Measurements from ENCODE around the gene DHODH.

DNA sequence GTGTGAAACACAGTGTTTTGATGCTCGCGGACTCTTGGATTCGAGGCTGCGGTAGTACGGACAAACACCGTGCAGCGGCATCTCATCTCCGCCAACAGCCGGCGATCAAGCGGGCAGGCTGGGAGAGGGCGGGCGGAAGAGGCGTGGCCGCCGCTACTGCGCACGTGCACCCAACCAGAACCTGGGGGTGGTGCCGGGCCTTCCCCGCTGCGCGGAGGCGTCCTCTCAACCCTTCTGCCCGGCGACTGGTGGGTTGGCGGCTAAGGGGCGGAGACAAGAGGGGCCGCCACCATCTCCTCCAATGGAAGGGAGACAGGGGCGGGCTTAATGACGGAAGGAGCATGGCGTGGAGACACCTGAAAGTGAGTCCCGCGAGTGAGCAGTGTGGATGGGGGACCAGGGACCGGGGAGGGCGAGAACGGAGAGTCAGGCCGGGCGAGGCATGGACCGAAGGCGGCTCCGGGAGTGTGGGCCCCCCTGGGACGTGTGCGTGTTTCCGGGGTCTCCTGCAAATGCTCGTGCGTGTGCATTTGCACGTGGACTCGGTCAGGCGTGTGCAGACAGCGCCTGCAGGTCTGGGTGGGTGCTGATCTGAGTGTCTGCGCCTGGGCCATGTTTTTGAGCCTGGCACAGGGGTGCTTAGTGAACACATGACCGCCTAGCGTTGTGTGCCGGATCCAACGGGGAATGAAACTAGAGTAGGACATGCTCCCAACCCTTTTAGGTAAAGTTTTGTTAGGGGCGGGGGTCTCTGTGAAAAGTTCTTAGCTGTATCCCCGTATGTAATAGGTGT lies at the start of gene DHODH:
- TF ChIP-seq, protein P1, sequence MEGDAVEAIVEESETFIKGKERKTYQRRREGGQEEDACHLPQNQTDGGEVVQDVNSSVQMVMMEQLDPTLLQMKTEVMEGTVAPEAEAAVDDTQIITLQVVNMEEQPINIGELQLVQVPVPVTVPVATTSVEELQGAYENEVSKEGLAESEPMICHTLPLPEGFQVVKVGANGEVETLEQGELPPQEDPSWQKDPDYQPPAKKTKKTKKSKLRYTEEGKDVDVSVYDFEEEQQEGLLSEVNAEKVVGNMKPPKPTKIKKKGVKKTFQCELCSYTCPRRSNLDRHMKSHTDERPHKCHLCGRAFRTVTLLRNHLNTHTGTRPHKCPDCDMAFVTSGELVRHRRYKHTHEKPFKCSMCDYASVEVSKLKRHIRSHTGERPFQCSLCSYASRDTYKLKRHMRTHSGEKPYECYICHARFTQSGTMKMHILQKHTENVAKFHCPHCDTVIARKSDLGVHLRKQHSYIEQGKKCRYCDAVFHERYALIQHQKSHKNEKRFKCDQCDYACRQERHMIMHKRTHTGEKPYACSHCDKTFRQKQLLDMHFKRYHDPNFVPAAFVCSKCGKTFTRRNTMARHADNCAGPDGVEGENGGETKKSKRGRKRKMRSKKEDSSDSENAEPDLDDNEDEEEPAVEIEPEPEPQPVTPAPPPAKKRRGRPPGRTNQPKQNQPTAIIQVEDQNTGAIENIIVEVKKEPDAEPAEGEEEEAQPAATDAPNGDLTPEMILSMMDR (IDR thresholded peaks at IDR 0.05; ENCODE audit: low read length): no peak
- TF ChIP-seq EZH2 (optimal IDR thresholded peaks at IDR 0.05; ENCODE audit: low read depth, low read length): no peak
